H9 (cell line): ENCODE measurements around the gene AMDHD2. TPM values are rescaled to one million over a fixed set of nuclear protein-coding genes. Genes with fewer than 3 reads are reported as not detected.

ENCODE experiments used
- DNase-seq: peaks from one replicate; pipeline ENCODE4 v3.0.0-alpha.2; 2017
- H2AFZ ChIP-seq: one replicate; pipeline ENCODE4 v1.6.1; 2013; ENCODE audit warnings: mild to moderate bottlenecking, low read length, control low read depth, moderate library complexity
- H2AK5ac ChIP-seq: 2 replicates; pipeline ENCODE4 v1.6.1; 2013; ENCODE audit warnings: low read length, control low read depth, mixed read lengths; ENCODE audit not compliant: insufficient read length
- H2BK120ac ChIP-seq: one replicate; pipeline ENCODE4 v1.6.1; 2013; ENCODE audit warnings: low read depth, mild to moderate bottlenecking, low read length, control low read depth, inconsistent platforms; ENCODE audit not compliant: poor library complexity, severe bottlenecking
- H2BK12ac ChIP-seq: 2 replicates; pipeline ENCODE4 v1.6.1; 2013; ENCODE audit warnings: low read length, control low read depth, mixed read lengths, low read depth; ENCODE audit not compliant: insufficient read length
- H2BK15ac ChIP-seq: 2 replicates; pipeline ENCODE4 v1.6.1; 2013; ENCODE audit warnings: low read depth, low read length, control low read depth
- H2BK20ac ChIP-seq: one replicate; pipeline ENCODE4 v1.6.1; 2013; ENCODE audit warnings: low read depth, mild to moderate bottlenecking, low read length, control low read depth, inconsistent platforms; ENCODE audit not compliant: poor library complexity, severe bottlenecking
- H2BK5ac ChIP-seq: 2 replicates; pipeline ENCODE4 v1.6.1; 2013; ENCODE audit warnings: low read length, control low read depth, mixed read lengths; ENCODE audit not compliant: insufficient read length
- H3K14ac ChIP-seq: 2 replicates; pipeline ENCODE4 v1.6.1; 2013; ENCODE audit warnings: low read length, control low read depth; ENCODE audit not compliant: insufficient read depth
- H3K18ac ChIP-seq: 2 replicates; pipeline ENCODE4 v1.6.1; 2013; ENCODE audit warnings: low read depth, mild to moderate bottlenecking, mixed read lengths, low read length, control low read depth; ENCODE audit not compliant: insufficient read length
- H3K23ac ChIP-seq: 2 replicates; pipeline ENCODE4 v1.6.1; 2013; ENCODE audit warnings: low read length, control low read depth, mixed read lengths, low read depth; ENCODE audit not compliant: insufficient read length
- H3K23me2 ChIP-seq: 2 replicates; pipeline ENCODE4 v1.6.1; 2013; ENCODE audit warnings: low read depth, mild to moderate bottlenecking, mixed read lengths, low read length, control low read depth; ENCODE audit not compliant: insufficient read length, poor library complexity, severe bottlenecking
- H3K27ac ChIP-seq: 2 replicates; pipeline ENCODE4 v1.5.1; 2013; ENCODE audit warnings: low read length, control low read depth, mixed read lengths, low read depth; ENCODE audit not compliant: insufficient read length
- H3K27me3 ChIP-seq: 2 replicates; pipeline ENCODE4 v1.6.1; 2013; ENCODE audit warnings: low read length, control low read depth, inconsistent platforms; ENCODE audit not compliant: insufficient read depth
- H3K4ac ChIP-seq: 2 replicates; pipeline ENCODE4 v1.6.1; 2013; ENCODE audit warnings: low read depth, mild to moderate bottlenecking, control low read depth, inconsistent platforms, low read length, moderate library complexity
- H3K4me1 ChIP-seq: 2 replicates; pipeline ENCODE4 v1.6.1; 2013; ENCODE audit warnings: low read length, control low read depth, inconsistent platforms; ENCODE audit not compliant: insufficient read depth
- H3K4me2 ChIP-seq: 2 replicates; pipeline ENCODE4 v1.6.1; 2013; ENCODE audit warnings: low read length, control low read depth, mixed read lengths; ENCODE audit not compliant: insufficient read length, insufficient read depth
- H3K56ac ChIP-seq: 2 replicates; pipeline ENCODE4 v1.6.1; 2013; ENCODE audit warnings: low read depth, mild to moderate bottlenecking, mixed read lengths, low read length, control low read depth; ENCODE audit not compliant: insufficient read length
- H3K79me1 ChIP-seq: 2 replicates; pipeline ENCODE4 v1.6.1; 2013; ENCODE audit warnings: low read depth, mild to moderate bottlenecking, moderate library complexity, low read length, control low read depth, inconsistent platforms; ENCODE audit not compliant: insufficient read depth, poor library complexity, severe bottlenecking
- H3K79me2 ChIP-seq: 2 replicates; pipeline ENCODE4 v1.6.1; 2013; ENCODE audit warnings: low read length, control low read depth, inconsistent platforms; ENCODE audit not compliant: insufficient read depth
- H3K9ac ChIP-seq: 2 replicates; pipeline ENCODE4 v1.6.1; 2013; ENCODE audit warnings: low read length, control low read depth, mixed read lengths; ENCODE audit not compliant: insufficient read length; ENCODE audit errors: extremely low read depth
- H3K9me3 ChIP-seq: one replicate; pipeline ENCODE4 v1.6.1; 2013; ENCODE audit warnings: low read depth, low read length, inconsistent platforms; ENCODE audit not compliant: control insufficient read depth
- H3T11ph ChIP-seq: one replicate; pipeline ENCODE4 v1.6.1; 2013; ENCODE audit warnings: mild to moderate bottlenecking, low read length, control low read depth, inconsistent platforms
- H4K20me1 ChIP-seq: one replicate; pipeline ENCODE4 v1.6.1; 2013; ENCODE audit not compliant: control insufficient read depth, insufficient read length, insufficient read depth
- H4K5ac ChIP-seq: 2 replicates; pipeline ENCODE4 v1.6.1; 2013; ENCODE audit warnings: low read depth, mild to moderate bottlenecking, mixed read lengths, low read length, control low read depth; ENCODE audit not compliant: insufficient read length
- H4K8ac ChIP-seq: replicated peaks from 2 replicates; pipeline ENCODE4 v1.6.1; 2013; ENCODE audit warnings: low read length, control low read depth, mixed read lengths, low read depth; ENCODE audit not compliant: insufficient read length
- H4K91ac ChIP-seq: 2 replicates; pipeline ENCODE4 v1.6.1; 2013; ENCODE audit warnings: low read depth, mild to moderate bottlenecking, moderate library complexity, mixed read lengths, low read length, control low read depth; ENCODE audit not compliant: insufficient read length
- H3K27ac Mint-ChIP-seq, 3 experiments: 2 replicates in 2 of 3; 3 replicates in 1 of 3; pipeline ENCODE4 v1.8.0; 2020 to 2021; ENCODE audit warnings: mixed read lengths in 3 of 3, mild to moderate bottlenecking in 1 of 3, moderate library complexity in 1 of 3
- H3K27me3 Mint-ChIP-seq: 2 replicates; pipeline ENCODE4 v1.8.0; 2021; ENCODE audit warnings: low read depth, mild to moderate bottlenecking, moderate library complexity, mixed read lengths
- H3K36me3 Mint-ChIP-seq, 3 experiments: 2 replicates in 2 of 3; 3 replicates in 1 of 3; pipeline ENCODE4 v1.8.0; 2020 to 2021; ENCODE audit warnings: low read depth in 3 of 3, mixed read lengths in 3 of 3; ENCODE audit not compliant: insufficient read depth in 1 of 3
- H3K4me1 Mint-ChIP-seq, 2 experiments: 2 replicates each; pipeline ENCODE4 v1.8.0; 2020; ENCODE audit warnings: mixed read lengths in 2 of 2
- H3K4me3 Mint-ChIP-seq, 2 experiments: 2 replicates in 1 of 2; 3 replicates in 1 of 2; pipeline ENCODE4 v1.8.0; 2020 to 2021; ENCODE audit warnings: mild to moderate bottlenecking in 2 of 2, mixed read lengths in 2 of 2, moderate library complexity in 1 of 2
- H3K9me3 Mint-ChIP-seq, 2 experiments: 2 replicates in 1 of 2; 3 replicates in 1 of 2; pipeline ENCODE4 v1.8.0; 2020; ENCODE audit warnings: mild to moderate bottlenecking in 2 of 2, mixed read lengths in 2 of 2, moderate library complexity in 1 of 2
- CTCF ChIP-seq: fragments of 200-600 bp; sonication (generic); conservative IDR thresholded peaks from 3 replicates; pipeline ENCODE4 v1.8.0; 2021; ENCODE audit warnings: antibody characterized with exemption, mild to moderate bottlenecking
- WGBS: extraction: QIAGEN DNeasy Blood & Tissue Kit; methylation state at CpG from one replicate; pipeline ENCODE4 v1.1.7; 2013; ENCODE audit warnings: missing lambda C conversion rate, low lambda C conversion rate, mixed read lengths; ENCODE audit not compliant: insufficient read length; ENCODE audit errors: extremely low coverage; 5-methylcytosine and 5-hydroxymethylcytosine counted together
- total RNA-seq: library from RNA; stranded (reverse); gene quantifications from 2 replicates; pipeline ENCODE4 v1.2.1, GENCODE V29; 2021

The AMDHD2 gene
- total RNA-seq, 1 experiment from 2014 or later: 61.5 TPM

- Histone ChIP-seq H2BK120ac (no peak overlapping the region), H3T11ph (no peak overlapping the region), H3K18ac (no peak overlapping the region), H3K4me2 (no peak overlapping the region), H4K91ac (no peak overlapping the region), H3K9ac (no peak overlapping the region), H3K9me3 (no peaks in the 10 kb centered on the region), H4K20me1 (no peaks in the 10 kb centered on the region), H3K27ac (no peak overlapping the region), H3K4me1 (no peaks in the 10 kb centered on the region), H3K14ac (no peak overlapping the region), H4K5ac (no peak overlapping the region), H2BK12ac (no peak overlapping the region), H4K8ac (no peak overlapping the region), H3K4ac (no peak overlapping the region), H3K79me1 (peaks cover 2% of the 10 kb centered on the region), H2BK5ac (no peak overlapping the region), H3K23me2 (peaks cover 4% of the 10 kb centered on the region), H2AFZ (no peak overlapping the region), H2AK5ac (no peak overlapping the region), H3K56ac (no peak overlapping the region), H3K27me3 (no peaks in the 10 kb centered on the region), H3K23ac (no peak overlapping the region), H2BK20ac (no peak overlapping the region), H3K79me2 (no peaks in the 10 kb centered on the region), H2BK15ac (no peak overlapping the region)
- WGBS: no CpG with 5 or more reads among the region's 6 CpGs
- TF ChIP-seq CTCF: no peak
- peak overlapping the region in 2 of 3 experiments; percentile 38 to 97; a peak in 1 of 7 replicates for H3K27ac Mint-ChIP-seq
- no peaks in the 10 kb centered on the region; the same call in 1 of the 2 replicates for H3K27me3 Mint-ChIP-seq
- H3K4me1 Mint-ChIP-seq: peaks cover 8 to 16% of the 10 kb centered on the region in 2 experiments
- no peak overlapping the region for H3K4me3 Mint-ChIP-seq
- peaks cover 6 to 47% (median 29%) of the 10 kb centered on the region in 3 experiments; a peak in 6 of 7 replicates for H3K36me3 Mint-ChIP-seq
- DNase-seq: peak; percentile 21
- no peaks in the 10 kb centered on the region for H3K9me3 Mint-ChIP-seq
Observed at GRCh38 chr16:2523801-2524231, 3.6 kb downstream of the AMDHD2 start.
